CD14-positive monocyte (primary cell): Measurements from ENCODE around the gene ADGRL3. TPM values are rescaled to one million over a fixed set of nuclear protein-coding genes. Genes with fewer than 3 reads are reported as not detected.

Experiments used
- DNase-seq, 3 donors: peaks; one replicate each; pipeline ENCODE4 v3.0.0-alpha.2; 2011 to 2022
- H2AFZ ChIP-seq: 2 replicates; pipeline ENCODE4 v1.6.0; 2012; ENCODE audit warnings: mild to moderate bottlenecking, low read depth, low read length, inconsistent platforms; ENCODE audit not compliant: insufficient read depth, poor library complexity, severe bottlenecking
- H3K27ac ChIP-seq, 2 donors: 1 replicate in 1 of 2; 2 replicates in 1 of 2; pipeline ENCODE4 v1.5.1; 2012 to 2013; ENCODE audit warnings: low read length in 2 of 2, control low read depth in 1 of 2, inconsistent platforms in 1 of 2, low read depth in 1 of 2, mild to moderate bottlenecking in 1 of 2
- H3K27me3 ChIP-seq, 2 donors: one replicate each; pipeline versions ENCODE4 v1.6.0 to v1.6.1; 2011 to 2013; ENCODE audit warnings: low read length in 2 of 2; ENCODE audit not compliant: control insufficient read depth in 2 of 2, insufficient read depth in 2 of 2
- H3K36me3 ChIP-seq, 2 donors: replicated peaks in 1 of 2; 1 replicate in 1 of 2; 2 replicates in 1 of 2; pipeline versions ENCODE4 v1.5.1 to v1.6.1; 2012 to 2013; ENCODE audit warnings: low read length in 2 of 2, control low read depth in 1 of 2, inconsistent platforms in 1 of 2, mild to moderate bottlenecking in 1 of 2; ENCODE audit not compliant: insufficient read depth in 2 of 2, control insufficient read depth in 1 of 2
- H3K4me1 ChIP-seq, 2 donors: 1 replicate in 1 of 2; 2 replicates in 1 of 2; pipeline versions ENCODE4 v1.5.1 to v1.6.1; 2012 to 2013; ENCODE audit warnings: low read length in 2 of 2, control low read depth in 1 of 2, inconsistent platforms in 1 of 2, mild to moderate bottlenecking in 1 of 2, moderate library complexity in 1 of 2; ENCODE audit not compliant: insufficient read depth in 2 of 2, control insufficient read depth in 1 of 2
- H3K4me2 ChIP-seq: replicated peaks from 2 replicates; pipeline ENCODE3; 2012; ENCODE audit warnings: low read length, moderate library complexity, mild to moderate bottlenecking; ENCODE audit not compliant: poor library complexity, severe bottlenecking; ENCODE audit errors: extremely low read depth
- H3K4me3 ChIP-seq, 3 experiments: fragments of 200-600 bp in 1 of 3; sonication (generic) in 1 of 3; replicated peaks in 1 of 3; 1 replicate in 2 of 3; 2 replicates in 1 of 3; pipeline ENCODE4 v1.5.1; 2011 to 2013; ENCODE audit warnings: low read length in 3 of 3, mild to moderate bottlenecking in 3 of 3, control low read depth in 2 of 3, low read depth in 2 of 3, inconsistent platforms in 1 of 3, moderate library complexity in 1 of 3
- H3K79me2 ChIP-seq: 2 replicates; pipeline ENCODE4 v1.6.0; 2012; ENCODE audit warnings: mild to moderate bottlenecking, control low read depth, inconsistent platforms, low read length, moderate library complexity; ENCODE audit not compliant: insufficient read depth
- H3K9ac ChIP-seq: 2 replicates; pipeline ENCODE4 v1.6.0; 2017; ENCODE audit warnings: low read length, mild to moderate bottlenecking; ENCODE audit not compliant: insufficient read depth, poor library complexity, severe bottlenecking
- H3K9me3 ChIP-seq, 2 donors: replicated peaks in 1 of 2; 1 replicate in 1 of 2; 2 replicates in 1 of 2; pipeline versions ENCODE4 v1.5.1 to v1.6.1; 2012 to 2013; ENCODE audit warnings: low read length in 2 of 2, control low read depth in 1 of 2; ENCODE audit not compliant: control insufficient read depth in 1 of 2, insufficient read depth in 1 of 2
- H4K20me1 ChIP-seq: 2 replicates; pipeline ENCODE4 v1.6.0; 2012; ENCODE audit warnings: mild to moderate bottlenecking, low read length, control low read depth, moderate library complexity; ENCODE audit not compliant: insufficient read depth
- H3K27ac Mint-ChIP-seq, 7 donors: one replicate each; pipeline ENCODE4 v1.8.0; 2020; ENCODE audit warnings: mild to moderate bottlenecking in 7 of 7, mixed read lengths in 7 of 7, moderate library complexity in 6 of 7, inconsistent platforms in 2 of 7
- H3K27me3 Mint-ChIP-seq, 3 donors: one replicate each; pipeline ENCODE4 v1.8.0; 2021 to 2022; ENCODE audit warnings: low read depth in 3 of 3, mild to moderate bottlenecking in 3 of 3, mixed read lengths in 3 of 3, moderate library complexity in 3 of 3, inconsistent platforms in 1 of 3
- H3K36me3 Mint-ChIP-seq, 2 donors: one replicate each; pipeline ENCODE4 v1.8.0; 2020; ENCODE audit warnings: mixed read lengths in 2 of 2, inconsistent platforms in 1 of 2, mild to moderate bottlenecking in 1 of 2
- H3K4me1 Mint-ChIP-seq: one replicate; pipeline ENCODE4 v1.8.0; 2020; ENCODE audit warnings: mild to moderate bottlenecking, mixed read lengths
- H3K4me3 Mint-ChIP-seq, 2 donors: one replicate each; pipeline ENCODE4 v1.8.0; 2020; ENCODE audit warnings: mild to moderate bottlenecking in 2 of 2, mixed read lengths in 2 of 2, moderate library complexity in 1 of 2
- H3K9me3 Mint-ChIP-seq, 7 donors: one replicate each; pipeline ENCODE4 v1.8.0; 2020 to 2022; ENCODE audit warnings: mixed read lengths in 7 of 7, mild to moderate bottlenecking in 6 of 7, moderate library complexity in 6 of 7, inconsistent platforms in 2 of 7
- CTCF ChIP-seq: fragments of 200-600 bp; IDR thresholded peaks from one replicate; pipeline ENCODE4 v1.8.0; 2022; ENCODE audit warnings: antibody characterized with exemption, mild to moderate bottlenecking
- WGBS: methylation state at CpG from one replicate; pipeline ENCODE4 v1.1.5; 2013; ENCODE audit warnings: missing lambda C conversion rate; ENCODE audit not compliant: insufficient coverage; 5-methylcytosine and 5-hydroxymethylcytosine counted together
- intact Hi-C, 2 donors: fragments of 100-400 bp; cut with micrococcal nuclease; formaldehyde crosslinking; loops; one replicate each; pipeline versions ENCODE4 v1.15.0 to v1.15.1; 2023
- polyA plus RNA-seq, 3 donors: library from polyadenylated mRNA; depleted of rRNA in 1 of 3; unstranded in 2 of 3; stranded (reverse) in 1 of 3; fragments of 300-500 nt in 2 of 3; fragments of >200 nt in 1 of 3; fragmentation: Illumina TruSeq in 2 of 3; gene quantifications; 1 replicate in 2 of 3; 2 replicates in 1 of 3; pipeline ENCODE4 v1.2.3, GENCODE V29; 2012 to 2021

Gene ADGRL3
- polyA plus RNA-seq, 3 donors, result not detected

- WGBS, result no CpG with 5 or more reads among the region's 2 CpGs
- no peaks in the 10 kb centered on the region for H3K36me3 ChIP-seq
- no peak overlapping the region for H3K27ac ChIP-seq
- Mint-ChIP-seq H3K36me3 (no peaks in the 10 kb centered on the region), H3K27me3 (peaks cover 0 to 2% (median 1%) of the 10 kb centered on the region in 3 donors), H3K9me3 (peaks cover 0 to 4% (median 1%) of the 10 kb centered on the region in 7 donors), H3K27ac (no peak overlapping the region), H3K4me1 (no peaks in the 10 kb centered on the region), H3K4me3 (no peak overlapping the region)
- no peak overlapping the region for H2AFZ ChIP-seq
- H3K9ac ChIP-seq, result no peak overlapping the region
- no peaks in the 10 kb centered on the region for H4K20me1 ChIP-seq
- H3K79me2 ChIP-seq, result no peaks in the 10 kb centered on the region
- H3K9me3 ChIP-seq, result no peaks in the 10 kb centered on the region
- no peak for TF ChIP-seq CTCF
- no peaks in the 10 kb centered on the region for H3K4me1 ChIP-seq
- H3K4me2 ChIP-seq, result no peak overlapping the region
- H3K27me3 ChIP-seq, result no peaks in the 10 kb centered on the region
- DNase-seq, result no peak
- no peak overlapping the region for H3K4me3 ChIP-seq
- intact Hi-C loops, result no loop called here
These were observed 349.2 kb downstream of the ADGRL3 start for GRCh38 chr4:61549336-61549735.

- Histone ChIP-seq H3K4me1 (no peaks in the 10 kb centered on the region), H3K79me2 (no peaks in the 10 kb centered on the region), H4K20me1 (no peaks in the 10 kb centered on the region), H2AFZ (no peak overlapping the region), H3K27ac (no peak overlapping the region), H3K4me3 (no peak overlapping the region), H3K9ac (no peak overlapping the region), H3K4me2 (no peak overlapping the region), H3K36me3 (no peaks in the 10 kb centered on the region), H3K9me3 (no peaks in the 10 kb centered on the region), H3K27me3 (no peaks in the 10 kb centered on the region)
- Mint-ChIP-seq H3K9me3 (peaks cover 0 to 4% (median 0%) of the 10 kb centered on the region in 7 donors), H3K4me3 (no peak overlapping the region), H3K36me3 (no peaks in the 10 kb centered on the region), H3K27ac (no peak overlapping the region), H3K27me3 (peaks cover 0 to 3% (median 0%) of the 10 kb centered on the region in 3 donors), H3K4me1 (no peaks in the 10 kb centered on the region)
- no peak for TF ChIP-seq CTCF
- no CpG with 5 or more reads among the region's 1 CpG for WGBS
- no peak for DNase-seq
- intact Hi-C loops, result no loop called here
These were observed 353.5 kb downstream of the ADGRL3 start for GRCh38 chr4:61553557-61554125.
